GM23338 (cell line): ENCODE results near the gene KPNA4. TPM values are rescaled to one million over a fixed set of nuclear protein-coding genes. Genes with fewer than 3 reads are reported as not detected.

Experiments
- ATAC-seq: fragments of 200-7000 bp; cut with Tn5 transposase; 3 replicates; pipeline ENCODE4 v1.9.1; 2020
- DNase-seq: peaks from one replicate; pipeline ENCODE4 v3.0.0-alpha.2; 2015; ENCODE audit warnings: low spot score
- H2AFZ ChIP-seq: fragments of 200-600 bp; sonication (generic); 2 replicates; pipeline ENCODE4 v1.8.0; 2016; ENCODE audit warnings: antibody characterized with exemption, mild to moderate bottlenecking, moderate library complexity
- H3F3A ChIP-seq: fragments of 200-600 bp; sonication (generic); replicated peaks from 2 replicates; pipeline ENCODE4 v1.8.0; 2017; ENCODE audit warnings: antibody characterized with exemption, mixed run types, low read depth
- H3K27ac ChIP-seq: fragments of 200-600 bp; sonication (generic); 2 replicates; pipeline ENCODE4 v1.6.1; 2016; ENCODE audit warnings: low read depth
- H3K27me3 ChIP-seq: fragments of 200-600 bp; sonication (generic); 2 replicates; pipeline ENCODE4 v1.8.0; 2016; ENCODE audit warnings: mild to moderate bottlenecking, mixed run types, moderate library complexity; ENCODE audit not compliant: insufficient read depth
- H3K36me3 ChIP-seq: fragments of 200-600 bp; sonication (generic); 2 replicates; pipeline ENCODE4 v1.8.0; 2016; ENCODE audit warnings: mild to moderate bottlenecking; ENCODE audit not compliant: insufficient read depth
- H3K4me1 ChIP-seq: fragments of 200-600 bp; sonication (generic); 2 replicates; pipeline ENCODE4 v1.8.0; 2016; ENCODE audit warnings: mild to moderate bottlenecking, moderate library complexity; ENCODE audit not compliant: insufficient read depth
- H3K4me2 ChIP-seq: fragments of 200-600 bp; sonication (generic); 2 replicates; pipeline ENCODE4 v1.7.1; 2017; ENCODE audit warnings: mixed run types
- H3K4me3 ChIP-seq: fragments of 200-600 bp; sonication (generic); 2 replicates; pipeline ENCODE4 v1.6.1; 2016; ENCODE audit warnings: mixed run types
- H3K79me2 ChIP-seq: fragments of 200-600 bp; sonication (generic); replicated peaks from 2 replicates; pipeline ENCODE4 v1.8.0; 2017; ENCODE audit warnings: mild to moderate bottlenecking; ENCODE audit not compliant: insufficient read depth
- H3K9me2 ChIP-seq: fragments of 200-600 bp; sonication (generic); 2 replicates; pipeline ENCODE4 v1.8.0; 2017; ENCODE audit not compliant: insufficient read depth
- H4K20me1 ChIP-seq: fragments of 200-600 bp; sonication (generic); replicated peaks from 2 replicates; pipeline ENCODE4 v1.8.0; 2017; ENCODE audit warnings: mild to moderate bottlenecking; ENCODE audit not compliant: insufficient read depth
- H3K27ac Mint-ChIP-seq: 2 replicates; pipeline ENCODE4 v1.8.0; 2020; ENCODE audit warnings: inconsistent platforms, mild to moderate bottlenecking, moderate library complexity, mixed read lengths
- H3K27me3 Mint-ChIP-seq: 3 replicates; pipeline ENCODE4 v1.8.0; 2022; ENCODE audit warnings: low read depth, mild to moderate bottlenecking, moderate library complexity, mixed read lengths, inconsistent platforms; ENCODE audit not compliant: insufficient read depth, poor library complexity
- H3K36me3 Mint-ChIP-seq: 3 replicates; pipeline ENCODE4 v1.8.0; 2021; ENCODE audit warnings: low read depth, mild to moderate bottlenecking, inconsistent platforms, moderate library complexity, mixed read lengths
- H3K4me1 Mint-ChIP-seq: 3 replicates; pipeline ENCODE4 v1.8.0; 2020; ENCODE audit warnings: mild to moderate bottlenecking, inconsistent platforms, mixed read lengths
- H3K4me3 Mint-ChIP-seq: 3 replicates; pipeline ENCODE4 v1.8.0; 2021; ENCODE audit warnings: moderate library complexity, mild to moderate bottlenecking, inconsistent platforms, mixed read lengths
- H3K9me3 Mint-ChIP-seq: 3 replicates; pipeline ENCODE4 v1.8.0; 2020; ENCODE audit warnings: moderate library complexity, mild to moderate bottlenecking, inconsistent platforms, mixed read lengths
- CREB1 ChIP-seq: fragments of 250-450 bp; sonication (Bioruptor Pico); IDR thresholded peaks from 2 replicates; pipeline ENCODE4 v1.5.0; 2020; ENCODE audit warnings: low read depth, mild to moderate bottlenecking, moderate library complexity
- EZH2 ChIP-seq: fragments of 200-600 bp; sonication (generic); IDR thresholded peaks from one replicate; pipeline ENCODE4 v1.8.0; 2017; ENCODE audit warnings: antibody characterized with exemption, mild to moderate bottlenecking, low read depth; ENCODE audit not compliant: unreplicated experiment
- EZH2phosphoT487 ChIP-seq: fragments of 200-600 bp; sonication (generic); IDR thresholded peaks from one replicate; pipeline ENCODE4 v1.8.1; 2018; ENCODE audit warnings: antibody characterized with exemption; ENCODE audit not compliant: unreplicated experiment
- JUNB ChIP-seq: IDR thresholded peaks from one replicate; pipeline ENCODE4 v1.6.1; 2016; ENCODE audit warnings: antibody characterized with exemption; ENCODE audit not compliant: unreplicated experiment
- NANOG ChIP-seq: IDR thresholded peaks from 2 replicates; pipeline ENCODE4 v1.6.1; 2016; ENCODE audit warnings: antibody characterized with exemption, borderline replicate concordance
- POLR2AphosphoS5 ChIP-seq: IDR thresholded peaks from 2 replicates; pipeline ENCODE4 v1.6.1; 2016; ENCODE audit warnings: antibody characterized with exemption, low read depth
- STAT1 ChIP-seq: IDR thresholded peaks from one replicate; pipeline ENCODE4 v1.6.1; 2016; ENCODE audit warnings: antibody characterized with exemption; ENCODE audit not compliant: unreplicated experiment
- polyA plus RNA-seq: library from polyadenylated mRNA; unstranded; fragments of >200 nt; fragmentation: Nextera tagmentation; extraction: Ambion mirVana; gene quantifications from 2 replicates; pipeline ENCODE4 v1.2.1, GENCODE V29; 2016
- total RNA-seq: library from RNA; depleted of rRNA; stranded (reverse); fragments of >200 nt; shearing (Covaris generic); gene quantifications from 2 replicates; pipeline ENCODE4 v1.2.3, GENCODE V29; 2014
- TF ChIP-seq, protein P1 (sequence below): IDR thresholded peaks from 2 replicates; pipeline ENCODE4 v1.6.1; 2016; ENCODE audit warnings: antibody characterized with exemption
- TF ChIP-seq, protein P2 (sequence below), 2 experiments: fragments of 200-600 bp in 1 of 2; sonication (generic) in 1 of 2; conservative IDR thresholded peaks; 2 replicates each; pipeline versions ENCODE4 v1.5.1 to v1.6.1; 2016 to 2017; ENCODE audit warnings: antibody characterized with exemption in 2 of 2, low read depth in 2 of 2, mild to moderate bottlenecking in 2 of 2, moderate library complexity in 1 of 2
- TF ChIP-seq, protein P3 (sequence below): IDR thresholded peaks from one replicate; pipeline ENCODE4 v1.6.1; 2018; ENCODE audit warnings: antibody characterized with exemption; ENCODE audit not compliant: unreplicated experiment

The KPNA4 gene
- total and polyA plus RNA-seq, 2 experiments from 2014 or later, result 17.8 to 36.2 TPM

DNA sequence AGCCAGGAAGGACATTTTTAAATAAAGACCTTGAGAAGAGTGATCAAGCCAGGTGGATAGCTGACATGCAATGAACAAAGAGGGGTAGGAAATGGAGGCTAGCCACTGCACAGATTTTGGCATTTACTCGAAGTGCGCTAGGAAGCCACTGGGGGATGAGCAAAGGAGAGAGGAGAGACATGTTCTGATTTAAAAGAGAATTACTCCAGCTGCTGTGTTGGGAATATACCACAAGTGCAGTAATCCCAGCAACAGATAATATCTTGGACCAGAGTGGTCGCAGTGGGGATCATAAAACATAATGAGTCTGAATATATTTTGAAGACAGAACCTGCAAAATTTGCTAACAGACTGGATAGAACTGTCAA is 19.9 kb downstream of the KPNA4 start:
- Histone ChIP-seq H3K4me1 (peaks cover 9% of the 10 kb centered on the region), H3K27me3 (no peaks in the 10 kb centered on the region), H3K36me3 (no peaks in the 10 kb centered on the region), H3K4me2 (no peak overlapping the region), H3K9me2 (no peaks in the 10 kb centered on the region), H4K20me1 (peaks cover 52% of the 10 kb centered on the region), H3K27ac (no peak overlapping the region), H2AFZ (no peak overlapping the region), H3K79me2 (peaks cover 100% of the 10 kb centered on the region), H3K4me3 (no peak overlapping the region), H3F3A (no peaks in the 10 kb centered on the region)
- Mint-ChIP-seq H3K36me3 (peaks cover 22% of the 10 kb centered on the region), H3K4me1 (peaks cover 25% of the 10 kb centered on the region), H3K27ac (no peak overlapping the region), H3K27me3 (no peaks in the 10 kb centered on the region), H3K4me3 (no peak overlapping the region), H3K9me3 (peaks cover 14% of the 10 kb centered on the region)
- ATAC-seq (peak; percentile 29; the same call in 1 of the 3 replicates), DNase-seq (no peak)
- TF ChIP-seq POLR2AphosphoS5, result no peak
- TF ChIP-seq NANOG, result no peak
- TF ChIP-seq, protein P1, sequence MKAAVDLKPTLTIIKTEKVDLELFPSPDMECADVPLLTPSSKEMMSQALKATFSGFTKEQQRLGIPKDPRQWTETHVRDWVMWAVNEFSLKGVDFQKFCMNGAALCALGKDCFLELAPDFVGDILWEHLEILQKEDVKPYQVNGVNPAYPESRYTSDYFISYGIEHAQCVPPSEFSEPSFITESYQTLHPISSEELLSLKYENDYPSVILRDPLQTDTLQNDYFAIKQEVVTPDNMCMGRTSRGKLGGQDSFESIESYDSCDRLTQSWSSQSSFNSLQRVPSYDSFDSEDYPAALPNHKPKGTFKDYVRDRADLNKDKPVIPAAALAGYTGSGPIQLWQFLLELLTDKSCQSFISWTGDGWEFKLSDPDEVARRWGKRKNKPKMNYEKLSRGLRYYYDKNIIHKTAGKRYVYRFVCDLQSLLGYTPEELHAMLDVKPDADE, result no peak
- TF ChIP-seq EZH2, result no peak
- no peak for TF ChIP-seq EZH2phosphoT487
- TF ChIP-seq, protein P2, sequence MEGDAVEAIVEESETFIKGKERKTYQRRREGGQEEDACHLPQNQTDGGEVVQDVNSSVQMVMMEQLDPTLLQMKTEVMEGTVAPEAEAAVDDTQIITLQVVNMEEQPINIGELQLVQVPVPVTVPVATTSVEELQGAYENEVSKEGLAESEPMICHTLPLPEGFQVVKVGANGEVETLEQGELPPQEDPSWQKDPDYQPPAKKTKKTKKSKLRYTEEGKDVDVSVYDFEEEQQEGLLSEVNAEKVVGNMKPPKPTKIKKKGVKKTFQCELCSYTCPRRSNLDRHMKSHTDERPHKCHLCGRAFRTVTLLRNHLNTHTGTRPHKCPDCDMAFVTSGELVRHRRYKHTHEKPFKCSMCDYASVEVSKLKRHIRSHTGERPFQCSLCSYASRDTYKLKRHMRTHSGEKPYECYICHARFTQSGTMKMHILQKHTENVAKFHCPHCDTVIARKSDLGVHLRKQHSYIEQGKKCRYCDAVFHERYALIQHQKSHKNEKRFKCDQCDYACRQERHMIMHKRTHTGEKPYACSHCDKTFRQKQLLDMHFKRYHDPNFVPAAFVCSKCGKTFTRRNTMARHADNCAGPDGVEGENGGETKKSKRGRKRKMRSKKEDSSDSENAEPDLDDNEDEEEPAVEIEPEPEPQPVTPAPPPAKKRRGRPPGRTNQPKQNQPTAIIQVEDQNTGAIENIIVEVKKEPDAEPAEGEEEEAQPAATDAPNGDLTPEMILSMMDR (conservative IDR thresholded peaks at IDR 0.05; ENCODE audit: low read depth in 2 of 2), result no peak
- TF ChIP-seq, protein P3, sequence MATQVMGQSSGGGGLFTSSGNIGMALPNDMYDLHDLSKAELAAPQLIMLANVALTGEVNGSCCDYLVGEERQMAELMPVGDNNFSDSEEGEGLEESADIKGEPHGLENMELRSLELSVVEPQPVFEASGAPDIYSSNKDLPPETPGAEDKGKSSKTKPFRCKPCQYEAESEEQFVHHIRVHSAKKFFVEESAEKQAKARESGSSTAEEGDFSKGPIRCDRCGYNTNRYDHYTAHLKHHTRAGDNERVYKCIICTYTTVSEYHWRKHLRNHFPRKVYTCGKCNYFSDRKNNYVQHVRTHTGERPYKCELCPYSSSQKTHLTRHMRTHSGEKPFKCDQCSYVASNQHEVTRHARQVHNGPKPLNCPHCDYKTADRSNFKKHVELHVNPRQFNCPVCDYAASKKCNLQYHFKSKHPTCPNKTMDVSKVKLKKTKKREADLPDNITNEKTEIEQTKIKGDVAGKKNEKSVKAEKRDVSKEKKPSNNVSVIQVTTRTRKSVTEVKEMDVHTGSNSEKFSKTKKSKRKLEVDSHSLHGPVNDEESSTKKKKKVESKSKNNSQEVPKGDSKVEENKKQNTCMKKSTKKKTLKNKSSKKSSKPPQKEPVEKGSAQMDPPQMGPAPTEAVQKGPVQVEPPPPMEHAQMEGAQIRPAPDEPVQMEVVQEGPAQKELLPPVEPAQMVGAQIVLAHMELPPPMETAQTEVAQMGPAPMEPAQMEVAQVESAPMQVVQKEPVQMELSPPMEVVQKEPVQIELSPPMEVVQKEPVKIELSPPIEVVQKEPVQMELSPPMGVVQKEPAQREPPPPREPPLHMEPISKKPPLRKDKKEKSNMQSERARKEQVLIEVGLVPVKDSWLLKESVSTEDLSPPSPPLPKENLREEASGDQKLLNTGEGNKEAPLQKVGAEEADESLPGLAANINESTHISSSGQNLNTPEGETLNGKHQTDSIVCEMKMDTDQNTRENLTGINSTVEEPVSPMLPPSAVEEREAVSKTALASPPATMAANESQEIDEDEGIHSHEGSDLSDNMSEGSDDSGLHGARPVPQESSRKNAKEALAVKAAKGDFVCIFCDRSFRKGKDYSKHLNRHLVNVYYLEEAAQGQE, result no peak
- TF ChIP-seq CREB1 (CRISPR knock-in tag), result no peak
- no peak for TF ChIP-seq STAT1
- TF ChIP-seq JUNB, result no peak
